Erythroblast (primary cell): ENCODE data around the gene ATG2B.

ENCODE experiments used
- DNase-seq, 2 experiments: peaks; one replicate each; lab custom pipeline; 2025; lab: John Stamatoyannopoulos, UW
- GATA1 ChIP-seq: IDR thresholded peaks from 2 replicates; pipeline ENCODE4 v1.6.1; 2011; ENCODE audit warnings: low read depth, mild to moderate bottlenecking, control low read depth, low read length, moderate library complexity
- POLR2A ChIP-seq: IDR thresholded peaks from 2 replicates; pipeline ENCODE4 v1.6.1; 2011; ENCODE audit warnings: mild to moderate bottlenecking, low read length

ATG2B gene

GRCh38 chr14:96268431-96269358 lies 94.4 kb downstream of the ATG2B start:
- DNase-seq = no peak
- no peak for TF ChIP-seq POLR2A
- no peak for TF ChIP-seq GATA1

- TF ChIP-seq GATA1 = no peak
- TF ChIP-seq POLR2A = no peak
- DNase-seq = no peak
These were observed 95.2 kb downstream of the ATG2B start for GRCh38 chr14:96267916-96268315.

- TF ChIP-seq POLR2A (no peak), GATA1 (no peak)
- DNase-seq = no peak
These were observed 95.8 kb downstream of the ATG2B start for GRCh38 chr14:96267336-96267735.

GRCh38 chr14:96265383-96266095 lies 97.6 kb downstream of the ATG2B start:
- DNase-seq = no peak
- no peak for TF ChIP-seq GATA1
- no peak for TF ChIP-seq POLR2A

GRCh38 chr14:96264853-96265252 lies 98.3 kb downstream of the ATG2B start:
- DNase-seq = no peak
- no peak for TF ChIP-seq POLR2A
- TF ChIP-seq GATA1 = no peak

GRCh38 chr14:96264200-96264553 lies 99.0 kb downstream of the ATG2B start:
- TF ChIP-seq GATA1 (no peak), POLR2A (no peak)
- DNase-seq = no peak

GRCh38 chr14:96263347-96264199 lies 99.6 kb downstream of the ATG2B start:
- no peak for TF ChIP-seq POLR2A
- TF ChIP-seq GATA1 = no peak
- no peak for DNase-seq

GRCh38 chr14:96261772-96262655 lies 101.1 kb downstream of the ATG2B start:
- DNase-seq = no peak
- TF ChIP-seq GATA1 (no peak), POLR2A (no peak)

- TF ChIP-seq POLR2A = no peak
- TF ChIP-seq GATA1 = no peak
- no peak for DNase-seq
These were observed 102.1 kb downstream of the ATG2B start for GRCh38 chr14:96261053-96261452.

- no peak for DNase-seq
- TF ChIP-seq GATA1 = no peak
- no peak for TF ChIP-seq POLR2A
These were observed 102.8 kb downstream of the ATG2B start for GRCh38 chr14:96260341-96260821.

- DNase-seq = no peak
- TF ChIP-seq GATA1 (no peak), POLR2A (no peak)
These were observed 105.2 kb downstream of the ATG2B start for GRCh38 chr14:96257900-96258299.

GRCh38 chr14:96257056-96257455 lies 106.1 kb downstream of the ATG2B start:
- TF ChIP-seq POLR2A (no peak), GATA1 (no peak)
- no peak for DNase-seq

GRCh38 chr14:96256407-96256806 lies 106.7 kb downstream of the ATG2B start:
- no peak for DNase-seq
- TF ChIP-seq GATA1 (no peak), POLR2A (no peak)
